NCI-H446 (cell line): ENCODE measurements around the gene MINDY1.

Experiments
- DNase-seq, 2 experiments: peaks; one replicate each; lab custom pipeline; 2025; lab: John Stamatoyannopoulos, UW

The MINDY1 gene

DNA sequence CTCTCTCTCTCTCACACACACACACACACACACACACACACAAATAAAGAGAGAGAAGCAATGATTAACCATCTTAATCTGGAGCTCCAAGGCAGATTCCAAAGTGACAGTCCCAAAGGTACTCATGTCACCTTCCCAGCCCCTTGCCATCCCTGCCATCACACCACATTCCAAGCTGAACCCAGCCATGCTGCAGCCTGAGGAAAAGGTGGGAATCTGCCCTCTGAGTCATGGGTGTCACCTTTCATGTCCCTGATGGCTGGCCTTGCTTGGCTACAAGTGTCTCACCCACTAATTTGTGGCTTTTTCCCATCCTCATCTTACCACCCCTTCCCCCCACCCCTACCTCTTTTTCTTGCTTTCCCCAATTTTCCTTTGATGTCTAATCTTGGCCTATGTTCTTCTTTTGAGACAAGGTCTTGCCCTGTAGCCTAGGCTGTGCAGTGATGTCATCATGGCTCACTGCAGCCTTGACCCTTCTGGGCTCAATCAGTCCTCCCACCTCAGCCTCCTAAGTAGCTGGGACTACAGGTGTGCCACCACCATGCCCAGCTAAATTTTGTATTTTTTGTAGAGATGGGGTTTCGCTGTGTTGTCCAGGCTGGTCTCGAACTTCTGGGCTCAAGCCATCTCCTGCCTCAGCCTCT is 21.4 kb downstream of the MINDY1 start:
- DNase-seq = no peak

DNA sequence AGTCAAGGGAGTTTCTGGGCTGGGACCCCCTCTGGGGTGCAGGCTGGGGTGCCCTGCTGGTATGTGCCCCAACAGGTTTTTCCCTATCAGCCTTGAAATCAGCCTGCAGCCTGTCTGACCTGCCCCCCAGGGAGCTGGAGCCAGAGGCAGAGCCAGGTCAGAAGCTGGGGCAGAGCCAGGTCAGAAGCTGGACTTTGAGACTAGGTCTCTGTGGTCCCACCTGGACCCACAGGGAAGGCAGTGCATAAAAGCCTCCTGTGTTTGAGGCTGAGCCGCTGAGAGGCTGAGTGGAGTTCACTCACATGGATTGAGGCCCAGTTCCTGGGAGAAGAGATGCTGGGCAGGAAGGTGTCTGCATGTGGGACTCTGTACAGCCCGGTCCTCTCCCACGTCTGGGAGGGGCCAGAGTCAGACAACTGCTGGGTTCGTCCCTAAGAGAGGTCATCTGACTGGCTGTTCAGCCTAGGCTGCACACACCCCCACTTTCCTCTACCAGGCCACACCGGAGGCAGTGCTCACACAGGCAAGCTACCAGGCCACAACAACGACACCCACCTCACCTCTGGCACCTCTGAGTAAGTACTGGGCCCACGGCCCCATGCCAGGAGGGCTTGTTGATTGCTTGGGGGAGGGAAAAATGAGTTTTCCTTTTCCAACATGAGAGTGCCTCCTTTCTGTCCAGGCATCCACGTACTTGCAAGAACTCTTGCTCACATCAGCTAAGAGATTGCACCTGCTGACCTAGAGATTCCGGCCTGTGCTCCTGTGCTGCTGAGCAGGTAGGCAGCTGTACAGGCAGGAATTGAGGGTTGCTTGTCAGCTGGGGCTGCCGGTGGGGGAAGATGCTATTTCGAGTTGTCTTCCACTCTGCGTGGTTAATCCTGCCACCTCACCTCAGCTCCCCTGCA is 24.6 kb downstream of the MINDY1 start, which contains the start of gene ANXA9:
ANXA9 (plus strand) TSS at position 488 of the 908 bp plus-strand sequence. CDS start 814 bp downstream, outside the sequence.
- DNase-seq = no peak

DNA sequence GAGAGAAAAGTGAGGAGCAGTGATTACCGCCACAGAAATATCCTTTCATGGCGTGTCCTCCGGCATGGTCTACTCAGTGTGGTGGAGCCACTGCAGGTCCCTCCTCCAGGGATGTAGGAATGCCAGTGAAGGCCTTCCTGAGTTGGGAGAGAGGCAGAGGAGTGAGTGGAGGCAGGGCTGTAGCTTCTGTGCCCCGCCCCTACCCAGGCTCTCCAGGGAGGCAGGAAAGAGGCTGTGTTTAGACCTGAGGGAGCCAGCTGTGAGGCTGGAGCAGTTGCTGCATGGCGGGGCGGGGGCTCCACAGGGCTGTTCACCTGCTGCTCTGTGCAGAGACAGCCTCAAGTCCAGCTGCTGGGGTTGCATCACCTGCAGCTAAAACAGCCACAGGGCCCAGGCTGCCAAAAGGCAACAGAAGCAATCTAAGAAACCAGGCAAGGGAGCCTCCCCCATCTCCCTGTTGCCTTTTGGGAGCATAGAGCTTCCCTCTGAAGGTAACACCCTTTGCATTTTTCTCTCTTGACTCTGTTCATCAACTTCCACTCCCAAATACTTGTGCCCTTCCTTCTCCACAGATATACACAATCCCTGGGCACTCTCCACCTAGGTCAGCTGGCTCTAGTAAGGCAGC is 25.4 kb downstream of the MINDY1 start:
- DNase-seq = no peak

DNA sequence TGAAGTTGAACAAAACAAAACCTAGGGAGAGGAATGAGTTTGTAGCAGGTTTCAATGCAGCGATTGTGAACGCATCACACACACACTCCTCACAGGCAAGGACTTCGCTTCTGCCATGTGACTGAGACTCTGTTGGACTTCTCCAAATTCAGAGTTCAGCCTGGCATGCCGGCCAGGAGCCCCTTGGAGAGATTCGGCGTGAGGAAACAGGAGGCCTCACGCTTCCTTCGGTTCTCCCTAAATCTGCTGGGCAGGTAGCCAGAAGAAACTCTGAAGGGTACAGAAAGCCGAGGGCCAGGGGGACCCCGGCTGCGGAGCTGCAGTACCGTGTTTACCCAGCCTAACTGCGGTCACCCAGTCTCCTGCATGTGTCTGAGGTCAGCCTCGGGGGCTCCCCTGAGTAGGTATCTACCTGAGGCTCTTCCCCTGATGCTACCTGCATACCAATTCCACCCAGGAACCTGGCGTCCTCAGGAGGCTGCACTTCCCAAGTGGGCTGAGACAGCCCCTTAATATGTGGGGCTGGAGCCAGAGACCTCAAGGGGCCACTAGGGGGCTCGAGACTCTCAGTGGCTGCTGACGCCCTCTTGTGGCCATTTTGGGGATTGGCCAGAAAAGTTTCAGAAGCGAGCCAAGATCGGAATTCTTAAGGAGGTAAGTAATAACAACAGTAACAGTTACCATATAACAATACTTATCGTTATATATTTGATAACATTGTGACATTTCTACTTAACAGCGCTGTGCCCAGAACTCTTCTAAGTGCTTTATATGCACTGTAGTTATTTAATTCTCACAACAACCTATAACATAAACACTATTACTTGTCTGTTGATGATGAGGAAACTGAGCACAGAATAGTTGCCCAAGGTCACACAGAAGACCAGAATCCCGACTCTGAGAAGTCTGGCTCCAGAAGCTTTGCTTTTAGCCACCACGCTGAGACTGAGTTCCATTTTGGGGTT is 27.3 kb downstream of the MINDY1 start:
- peak; percentile 87 to 95 for DNase-seq

DNA sequence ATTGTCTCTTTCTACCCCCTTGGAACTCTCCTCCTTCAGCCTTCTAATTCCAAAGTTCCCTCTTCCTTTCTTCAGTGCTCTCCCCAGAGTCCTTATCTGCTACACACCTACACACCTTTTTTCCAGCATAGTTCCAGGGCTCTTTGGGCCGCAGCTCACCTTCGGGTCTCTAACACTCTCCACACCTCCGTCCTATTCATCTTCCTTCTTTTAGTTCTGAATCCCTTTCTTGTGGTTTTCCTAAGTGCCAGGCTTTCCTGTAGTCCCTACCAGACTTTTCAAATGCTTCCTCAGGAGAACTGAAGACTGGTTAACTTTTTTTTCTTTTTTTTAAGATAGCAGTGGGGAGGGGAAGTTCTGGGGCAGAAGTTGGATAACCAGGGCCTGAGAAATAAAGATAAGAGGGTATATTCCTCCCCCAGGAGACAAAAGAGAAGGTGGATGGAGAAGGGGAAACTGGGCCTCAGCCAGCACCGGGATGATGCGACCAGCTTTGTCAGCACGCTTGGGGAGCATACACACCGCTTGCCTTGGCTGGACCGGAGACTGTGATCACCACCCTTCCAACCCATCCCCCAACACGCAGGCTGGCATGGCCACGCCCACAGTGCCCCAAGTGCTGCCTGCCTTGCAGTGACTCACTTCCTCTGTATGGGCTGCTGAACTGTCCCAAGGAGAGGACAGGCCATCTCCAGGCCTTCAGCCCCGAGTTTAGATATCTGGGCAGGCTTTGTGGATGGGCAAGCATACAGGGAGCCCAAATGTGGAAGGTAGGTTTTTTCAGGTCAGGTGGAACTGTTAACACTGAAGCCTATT is 29.6 kb downstream of the MINDY1 start:
- DNase-seq = no peak

DNA sequence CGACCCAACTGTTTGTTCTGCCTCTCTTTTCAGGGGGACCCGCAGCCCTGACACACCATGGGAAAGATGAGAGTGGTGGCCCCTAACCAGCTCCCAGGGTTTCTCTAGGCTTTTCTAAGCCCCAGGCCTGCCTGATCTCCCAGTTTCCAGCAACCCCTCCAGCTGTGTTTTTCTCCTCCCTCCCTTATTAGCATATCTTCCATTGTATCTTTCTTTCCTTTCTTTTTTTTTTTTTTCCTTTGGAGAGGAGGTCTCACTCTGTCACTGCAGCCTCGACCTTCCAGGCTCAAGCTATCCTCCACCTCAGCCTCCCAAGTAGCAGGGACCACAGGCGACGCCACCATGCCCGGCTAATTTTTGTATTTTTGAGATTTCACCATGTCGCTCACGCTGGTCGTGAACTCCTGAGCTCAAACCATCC is 30.3 kb downstream of the MINDY1 start:
- no peak for DNase-seq

DNA sequence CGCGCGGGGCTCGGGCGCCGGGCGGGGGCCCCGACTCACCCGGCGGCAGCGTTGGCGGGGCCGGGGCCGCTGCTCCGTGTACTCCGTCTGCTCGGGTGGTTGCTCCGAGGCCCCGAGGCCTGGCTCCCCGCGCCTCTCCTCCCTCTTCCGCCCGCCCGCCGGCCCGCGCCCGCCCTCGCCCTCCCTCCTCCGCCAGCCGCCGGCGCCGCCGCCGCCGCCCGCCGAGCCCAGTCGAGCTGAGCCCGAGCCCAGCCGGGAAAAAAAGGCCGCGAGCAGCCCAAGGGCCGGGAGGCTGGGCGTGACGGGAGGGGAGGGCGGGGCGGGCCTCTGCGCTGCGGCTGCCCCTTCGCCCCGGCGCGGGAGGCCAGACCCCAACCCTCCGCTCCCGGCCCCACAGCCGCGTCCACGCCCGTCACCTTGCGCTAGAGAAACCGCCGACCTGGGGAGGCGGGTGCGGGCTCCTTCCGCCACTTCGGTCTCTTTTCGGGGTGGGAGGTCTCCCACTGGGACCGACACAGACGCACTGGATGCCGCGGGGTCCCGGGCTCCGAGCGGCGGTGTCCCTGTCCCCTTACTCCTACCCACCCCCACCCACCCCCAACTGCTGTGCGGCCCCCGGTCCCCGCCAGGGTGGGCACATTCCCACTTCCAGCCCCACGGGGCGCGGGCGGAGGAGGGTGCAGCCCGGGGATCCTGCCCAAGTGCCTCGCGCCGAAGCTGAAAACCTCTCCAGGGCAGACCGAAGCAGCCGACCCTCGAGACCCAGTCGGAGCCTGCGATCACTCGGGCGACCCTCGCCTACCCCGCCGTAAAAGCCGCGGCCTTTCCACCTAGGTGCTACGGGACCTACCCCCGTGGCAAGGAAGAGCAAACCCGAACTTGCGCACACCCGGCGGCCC is 31.9 kb downstream of the MINDY1 start, which contains the start of gene CERS2:
CERS2 (minus strand) TSS at position 256 of the 899 bp plus-strand sequence. CDS start 5,745 bp downstream, outside the sequence.
- DNase-seq = peak; percentile 40 to 76

DNA sequence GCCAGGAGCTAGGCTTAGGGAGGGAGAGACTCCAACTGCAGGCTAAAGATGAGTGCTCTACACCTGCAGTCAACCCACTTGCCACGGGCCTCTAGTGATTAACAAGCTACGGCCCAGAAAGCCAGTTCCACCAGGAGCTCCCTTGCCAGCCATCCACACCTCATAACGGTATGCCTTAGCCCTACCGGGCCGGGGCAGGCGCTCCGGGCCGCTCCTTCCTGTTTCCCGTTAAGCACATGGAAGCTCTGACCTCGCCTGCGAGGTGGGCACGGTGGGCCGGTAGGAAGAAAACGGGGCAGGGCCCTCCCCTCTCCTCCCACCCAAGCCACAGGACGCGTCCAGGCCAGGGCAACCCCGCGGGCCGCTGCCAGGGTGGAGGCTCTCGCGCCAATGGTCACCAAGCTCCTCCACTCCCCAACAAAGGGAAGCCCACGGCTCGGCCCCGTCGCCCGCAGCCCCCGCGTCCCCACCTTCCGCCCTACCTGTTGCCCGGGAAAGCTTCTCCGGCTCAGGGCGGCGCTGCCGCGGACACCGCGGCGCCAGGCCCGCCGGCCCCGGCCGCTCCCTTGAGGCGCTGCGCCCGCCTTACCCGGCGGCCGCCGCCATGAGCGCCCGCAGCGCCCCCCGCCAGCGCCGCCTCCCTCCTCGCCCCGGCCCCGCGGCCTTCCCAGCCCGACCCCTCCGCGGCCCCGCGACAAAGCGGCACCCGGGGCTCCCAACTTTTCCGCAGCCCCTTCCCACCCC is 32.7 kb downstream of the MINDY1 start:
- DNase-seq = no peak

DNA sequence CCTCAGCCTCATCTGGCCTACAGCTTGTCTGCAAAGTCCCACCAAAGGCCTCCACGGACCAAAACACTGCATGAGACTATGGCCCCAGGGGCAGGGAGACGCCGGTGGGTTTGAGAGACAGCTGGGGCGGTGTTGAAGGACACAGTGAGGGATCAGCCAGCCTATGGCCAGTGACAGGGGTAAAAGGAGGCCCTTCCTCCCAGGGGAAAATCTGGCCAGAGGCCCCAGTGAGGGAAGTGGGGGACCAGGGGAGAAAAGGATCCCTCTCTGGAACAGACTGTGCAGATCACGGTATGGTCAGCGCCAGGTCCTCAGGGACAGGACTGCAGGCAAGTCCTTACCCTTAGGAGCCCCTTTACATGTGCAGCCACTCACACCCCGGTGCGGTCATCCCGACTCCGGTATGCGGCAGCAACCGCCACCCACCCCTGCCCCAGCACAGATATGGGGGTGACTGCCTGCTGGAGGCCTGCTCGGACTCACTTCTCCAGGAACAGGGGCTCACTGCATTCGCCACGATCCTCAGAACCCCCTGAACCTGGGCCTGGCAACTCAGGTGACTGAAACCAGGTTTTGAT is 33.4 kb downstream of the MINDY1 start:
- no peak for DNase-seq

DNA sequence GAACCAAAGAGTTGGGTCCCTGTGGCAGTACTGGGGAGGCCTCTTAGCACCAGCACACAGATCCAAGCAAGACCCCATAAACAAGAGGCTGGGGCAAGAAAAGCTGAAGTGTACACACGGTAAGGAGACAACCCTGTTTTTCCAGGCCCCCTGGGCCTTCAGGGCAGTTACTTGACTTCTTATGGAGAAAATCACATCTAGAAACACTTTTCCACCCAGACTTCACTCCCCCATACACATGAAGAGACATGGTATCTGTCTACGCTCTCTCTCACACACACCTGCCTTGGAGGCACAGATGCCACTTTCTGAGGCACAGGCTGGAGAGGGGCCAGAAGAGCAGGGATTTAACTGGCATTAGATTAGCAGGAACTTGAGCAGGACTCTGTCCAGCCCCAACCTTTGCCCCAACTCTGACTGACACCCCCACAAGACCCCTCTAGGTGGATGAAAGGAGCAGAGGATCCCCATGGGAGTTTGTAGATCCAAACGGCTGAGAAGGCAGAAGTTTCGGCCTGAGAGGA is 34.2 kb downstream of the MINDY1 start:
- no peak for DNase-seq

DNA sequence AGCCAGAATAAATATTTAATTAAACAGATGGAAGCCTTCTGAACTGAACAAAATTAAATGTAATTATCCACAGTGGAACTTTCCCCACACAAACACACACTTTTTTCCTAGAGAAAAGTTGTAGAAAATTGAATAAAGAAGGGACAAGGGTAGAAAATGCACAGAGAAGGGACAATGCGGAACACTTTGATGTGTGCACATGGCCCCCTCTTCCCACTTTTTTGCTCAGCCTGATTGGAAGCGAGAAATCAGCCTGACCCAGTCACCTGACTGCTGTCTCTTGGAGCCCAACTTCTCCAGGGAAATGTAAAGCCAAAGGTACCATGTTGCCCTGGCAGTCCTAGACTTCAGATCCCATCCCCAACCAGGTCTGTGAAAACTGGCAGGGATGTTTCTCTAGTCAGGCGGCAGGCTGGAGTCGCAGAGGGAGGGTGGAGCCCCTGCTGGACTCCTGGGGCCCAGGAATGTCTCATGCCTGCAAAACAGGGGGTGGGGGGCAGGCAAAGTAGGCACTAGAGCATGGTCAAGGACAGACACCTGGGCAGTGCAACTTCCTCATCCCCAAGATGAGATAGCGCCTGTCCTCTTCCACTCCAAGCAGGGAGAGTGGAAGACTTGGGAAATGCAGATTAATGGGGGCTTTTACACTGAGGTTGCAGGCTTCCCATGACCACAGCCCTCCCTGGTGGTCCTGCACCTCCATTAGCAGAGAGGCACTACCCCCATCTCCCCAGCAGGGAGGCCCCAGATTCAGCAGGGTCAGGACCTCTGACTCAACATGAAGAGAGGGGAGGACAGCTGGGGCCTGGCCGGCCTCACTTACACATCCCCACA is 34.9 kb downstream of the MINDY1 start:
- no peak for DNase-seq

DNA sequence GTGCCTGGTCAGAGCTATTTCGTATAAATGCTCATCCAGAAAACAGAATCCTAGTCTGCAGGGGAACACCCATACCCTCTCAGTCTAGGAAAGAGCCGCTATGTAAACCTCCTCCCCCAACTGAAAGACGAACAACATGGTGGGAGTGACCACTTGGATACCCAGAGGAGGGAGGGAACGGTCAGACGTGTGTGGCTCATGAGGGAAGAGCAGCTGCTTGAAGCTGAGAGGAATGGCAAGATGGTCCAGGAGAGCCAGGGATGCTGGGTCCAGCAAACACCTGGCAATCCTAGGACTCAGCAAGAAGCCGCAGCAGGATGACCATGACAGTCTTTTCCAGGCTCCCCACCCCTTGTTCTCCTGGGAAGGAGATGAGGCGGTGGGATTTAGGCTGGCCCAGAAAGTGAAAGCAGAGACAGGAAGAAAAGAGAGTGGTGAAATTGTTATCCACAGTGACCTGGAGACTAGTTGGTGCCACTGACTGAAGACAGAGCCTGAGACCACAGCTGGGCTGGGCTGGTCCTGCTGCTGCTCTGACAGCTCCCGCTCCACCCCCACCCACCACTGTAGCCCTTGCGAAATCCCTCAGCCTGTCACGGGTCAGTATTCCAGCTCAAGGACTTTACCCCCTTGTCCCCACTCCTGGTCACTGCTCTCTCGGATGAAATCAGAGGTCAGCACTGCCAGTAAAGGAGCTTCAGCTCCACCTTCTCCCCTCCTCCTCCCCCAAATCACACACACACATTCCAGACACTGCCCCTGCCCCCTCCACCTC is 35.7 kb downstream of the MINDY1 start:
- DNase-seq = no peak

DNA sequence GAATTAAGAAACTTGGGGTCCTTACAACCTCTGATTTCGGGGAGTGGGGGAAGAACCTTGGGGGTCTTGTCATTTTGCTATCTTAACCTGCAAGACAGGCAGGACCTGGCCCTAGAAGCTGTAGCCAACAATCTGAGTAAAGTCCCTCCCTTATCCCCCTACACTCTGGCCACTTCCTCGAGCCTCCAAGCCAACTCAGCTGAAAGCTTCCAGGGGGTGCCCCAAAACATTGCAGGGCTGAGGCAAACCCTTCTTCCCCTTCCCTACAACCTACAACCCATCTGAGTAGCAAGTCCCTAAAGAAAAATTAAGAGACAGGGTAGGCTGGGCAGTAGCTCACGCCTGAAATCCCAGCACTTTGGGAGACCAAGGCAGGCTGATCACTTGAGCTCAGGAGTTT is 37.1 kb downstream of the MINDY1 start:
- DNase-seq = no peak

DNA sequence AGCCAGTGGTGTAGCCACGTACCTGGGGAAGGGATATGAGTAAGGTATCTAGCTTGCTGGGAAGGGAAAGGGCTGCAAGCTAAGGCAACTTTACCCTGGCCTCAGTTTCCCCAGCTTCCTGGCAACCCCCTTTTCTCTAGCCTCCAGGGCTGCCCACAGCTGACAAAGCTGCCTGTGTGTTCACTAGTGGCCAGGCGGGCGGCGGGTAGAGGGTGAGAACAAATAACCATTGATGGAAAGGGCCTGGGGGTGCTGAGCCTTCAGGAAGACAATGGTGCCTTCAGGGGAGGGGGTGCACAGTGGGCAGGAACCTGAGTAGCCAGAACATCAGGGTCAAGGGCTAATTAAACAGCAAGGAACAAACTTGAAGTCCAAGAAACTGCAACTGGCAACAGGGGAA is 38.2 kb downstream of the MINDY1 start:
- DNase-seq = no peak

DNA sequence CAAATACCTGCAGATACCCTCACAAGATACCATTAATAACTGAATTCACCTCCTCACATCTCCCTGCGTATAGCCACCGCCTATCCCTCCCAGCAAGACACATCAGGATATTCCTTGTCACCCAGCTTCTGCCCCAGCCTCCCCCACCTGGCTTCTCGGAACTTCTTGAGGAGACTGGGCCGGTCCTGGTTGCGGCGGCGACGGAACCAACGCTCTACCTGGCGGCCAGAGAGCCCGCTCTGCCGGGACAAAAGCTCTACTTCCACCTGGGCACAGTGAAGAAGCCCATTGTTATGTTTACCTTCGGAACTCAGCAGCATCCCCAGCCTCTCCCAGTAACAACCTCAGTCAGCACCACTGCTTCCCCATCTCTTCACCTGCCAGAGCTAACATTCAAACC is 38.8 kb downstream of the MINDY1 start:
- no peak for DNase-seq

DNA sequence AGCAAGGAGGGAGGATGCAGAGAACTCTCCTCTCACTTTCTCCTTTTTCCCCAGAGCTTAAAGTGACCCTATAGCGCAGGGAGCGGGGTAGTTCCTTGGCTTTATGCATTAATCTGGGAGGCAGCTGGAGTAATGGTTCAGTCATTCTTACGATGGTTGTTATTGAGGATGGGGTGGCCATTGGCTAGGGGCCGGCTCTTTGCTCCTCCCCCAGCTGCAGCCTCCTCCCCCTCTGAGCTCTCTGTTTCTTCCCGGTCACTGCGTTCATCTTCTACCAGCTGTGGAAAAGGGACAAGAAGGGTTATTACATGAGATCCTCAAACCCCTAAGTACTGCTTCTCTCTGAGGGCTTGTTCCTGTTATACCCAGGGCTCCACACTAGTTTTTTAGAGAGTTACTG is 40.7 kb downstream of the MINDY1 start:
- no peak for DNase-seq
